GM12878 (cell line): Measurements from ENCODE around the gene AP1M2. TPM values are rescaled to one million over a fixed set of nuclear protein-coding genes. Genes with fewer than 3 reads are reported as not detected.

Experiments used
- BCL3 ChIP-seq: IDR thresholded peaks from 2 replicates; pipeline ENCODE4 v1.6.1; 2011; ENCODE audit warnings: borderline replicate concordance, low read depth, mild to moderate bottlenecking, moderate library complexity, low read length; ENCODE audit not compliant: insufficient read depth, poor library complexity, severe bottlenecking
- BHLHE40 ChIP-seq, 2 experiments: fragments of 450-650 bp in 1 of 2; IDR thresholded peaks; 2 replicates each; pipeline ENCODE4 v1.6.1; 2011 to 2017; ENCODE audit warnings: low read depth in 2 of 2, borderline replicate concordance in 1 of 2, improper control_type of control experiment in 1 of 2, low read length in 1 of 2, mild to moderate bottlenecking in 1 of 2
- CHD2 ChIP-seq: IDR thresholded peaks from 2 replicates; pipeline ENCODE4 v1.6.1; 2011; ENCODE audit warnings: low read depth, low read length, improper control_type of control experiment, borderline replicate concordance
- KAT2A ChIP-seq: conservative IDR thresholded peaks from 2 replicates; pipeline ENCODE4 v1.6.1; 2011; ENCODE audit warnings: low read depth, low read length; ENCODE audit not compliant: control insufficient read depth
- NFXL1 ChIP-seq: fragments of 450-650 bp; IDR thresholded peaks from 2 replicates; pipeline ENCODE4 v1.6.1; 2017; ENCODE audit warnings: antibody characterized with exemption, mild to moderate bottlenecking, borderline replicate concordance
- POU2F2 ChIP-seq: IDR thresholded peaks from 3 replicates; pipeline ENCODE4 v1.6.1; 2011; ENCODE audit warnings: low read depth, mild to moderate bottlenecking, low read length, borderline replicate concordance
- PRDM15 ChIP-seq: fragments of 450-650 bp; formaldehyde crosslinking; IDR thresholded peaks from 2 replicates; pipeline ENCODE4 v1.4.0; 2020; ENCODE audit warnings: mild to moderate bottlenecking, moderate library complexity
- RAD21 ChIP-seq: IDR thresholded peaks from 2 replicates; pipeline ENCODE4 v1.6.1; 2011; ENCODE audit warnings: mild to moderate bottlenecking, low read depth, low read length, moderate library complexity; ENCODE audit not compliant: insufficient read depth
- REST ChIP-seq: IDR thresholded peaks from 2 replicates; pipeline ENCODE4 v1.6.1; 2012; ENCODE audit warnings: mild to moderate bottlenecking, low read depth, low read length
- SREBF2 ChIP-seq: IDR thresholded peaks from 2 replicates; pipeline ENCODE4 v1.6.1; 2012; ENCODE audit warnings: mild to moderate bottlenecking, low read length
- STAT3 ChIP-seq: IDR thresholded peaks from 2 replicates; pipeline ENCODE4 v1.6.1; 2011; ENCODE audit warnings: low read depth, low read length, improper control_type of control experiment
- TARDBP ChIP-seq: IDR thresholded peaks from 2 replicates; pipeline ENCODE4 v1.6.1; 2016; ENCODE audit warnings: borderline replicate concordance
- USF2 ChIP-seq: IDR thresholded peaks from 2 replicates; pipeline ENCODE4 v1.6.1; 2011; ENCODE audit warnings: low read depth, low read length, improper control_type of control experiment, borderline replicate concordance
- ZBTB40 ChIP-seq: fragments of 450-650 bp; IDR thresholded peaks from 2 replicates; pipeline ENCODE4 v1.6.1; 2016; ENCODE audit warnings: mild to moderate bottlenecking, moderate library complexity, borderline replicate concordance
- polyA plus RNA-seq, 11 experiments: library from polyadenylated mRNA; depleted of rRNA in 4 of 11; unstranded in 6 of 11; stranded (reverse) in 5 of 11; fragments of >200 nt; fragmentation: Nextera tagmentation in 4 of 11; fragmentation: Illumina TruSeq in 1 of 11; extraction: Ambion mirVana in 4 of 11; extraction: Trizol in 1 of 11; gene quantifications; 1 replicate in 1 of 11; 2 replicates in 10 of 11; pipeline versions ENCODE4 v1.2.1 to v1.2.3, GENCODE V29; 2011 to 2016; ENCODE audit warnings: inconsistent platforms in 2 of 11, missing spikeins in 2 of 11, low read depth in 1 of 11
- total RNA-seq, 4 experiments: library from RNA; depleted of rRNA in 3 of 4; stranded (reverse); fragments of >200 nt in 3 of 4; fragmentation: Illumina TruSeq in 1 of 4; extraction: Trizol in 1 of 4; gene quantifications; 2 replicates each; pipeline versions ENCODE4 v1.2.1 to v1.2.3, GENCODE V29; 2013 to 2021

Gene AP1M2
- total and polyA plus RNA-seq, 10 of the 15 experiments (the other 5 are each of a cell fraction or from before 2014, with no cell fraction given), result 0.72 TPM; not detected in 9

DNA sequence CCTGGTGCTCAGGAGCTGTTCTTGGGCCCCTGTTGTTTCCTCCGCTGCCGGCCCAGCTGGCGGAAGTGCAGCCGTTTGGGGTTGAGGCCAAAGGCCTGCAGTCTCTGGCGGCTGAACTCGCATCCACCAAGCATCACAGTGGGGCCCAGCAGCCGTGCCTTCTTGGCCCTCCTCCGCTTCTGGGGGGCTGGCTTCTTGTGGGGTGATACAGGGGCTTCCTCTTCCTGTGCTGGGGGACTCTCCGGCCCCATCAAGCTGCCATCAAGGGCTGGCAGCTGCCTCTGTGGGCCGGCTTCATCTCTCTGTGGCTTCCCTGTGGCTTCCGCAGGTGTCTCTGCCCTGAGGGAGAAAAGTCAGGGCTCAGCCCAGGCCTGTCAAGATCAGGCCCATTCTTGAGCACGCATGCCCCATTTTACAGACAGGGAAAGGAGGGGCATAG lies 33.1 kb downstream of the AP1M2 start (continued):
- TF ChIP-seq PRDM15 (CRISPR knock-in tag) (no peak), USF2 (no peak), BHLHE40 (IDR thresholded peaks at IDR 0.05; ENCODE audit: borderline replicate concordance in 1 of 2, low read depth in 2 of 2, low read length in 1 of 2) (peak in 1 of 2 experiments; percentile 47; a peak in 2 of 4 replicates), TARDBP (0 out of 2 replicates have a peak, but pooled peaks have one; percentile 6), STAT3 (no peak), KAT2A (no peak), ZBTB40 (no peak), REST (no peak), BCL3 (no peak), CHD2 (no peak), RAD21 (no peak), SREBF2 (no peak), NFXL1 (no peak), POU2F2 (0 out of 3 replicates have a peak, but pooled peaks have one; percentile 29)
